ENCODE results near the gene TTLL12. TPM values are rescaled to one million over a fixed set of nuclear protein-coding genes. Genes with fewer than 3 reads are reported as not detected.

Gene TTLL12
- total RNA-seq, 4 donors from 2014 or later: 38.5 to 50.4 (median 41.9) TPM

DNA sequence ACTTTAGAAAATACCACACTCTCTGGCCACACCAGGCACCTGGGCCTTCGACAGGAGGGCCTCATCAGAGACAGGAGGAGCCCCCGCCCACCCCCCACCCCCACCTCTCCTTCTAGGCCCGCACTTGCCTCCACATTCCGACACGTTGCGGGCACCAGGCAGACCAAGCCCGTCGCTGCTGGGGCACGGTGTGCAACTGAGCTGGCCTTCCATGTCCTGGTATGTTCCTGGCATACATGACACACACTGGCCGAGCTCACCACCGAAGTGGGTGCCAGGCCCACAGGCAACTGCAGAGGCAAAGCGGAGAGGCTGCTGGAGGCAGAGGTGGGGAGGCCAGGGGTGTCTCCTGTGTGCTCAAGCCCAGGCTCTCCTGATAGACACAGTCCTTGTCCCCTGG lies 27.0 kb upstream of the TTLL12 start:
- H3K9me3 ChIP-seq: no peaks in the 10 kb centered on the region
- no peak overlapping the region for H3K4me3 ChIP-seq
- 72 to 88% methylated on average over 12 of the region's 12 CpGs for WGBS, 2 donors
- no peak overlapping the region for H3K27ac ChIP-seq
- peaks cover 0 to 27% (median 0%) of the 10 kb centered on the region in 3 donors for H3K36me3 ChIP-seq
- DNase-seq (ENCODE audit: low spot score in 2 of 2): no peak
- TF ChIP-seq EP300 (IDR thresholded peaks at IDR 0.05) (no peak), POLR2A (IDR thresholded peaks at IDR 0.05) (no peak)
- TF ChIP-seq, protein P1, sequence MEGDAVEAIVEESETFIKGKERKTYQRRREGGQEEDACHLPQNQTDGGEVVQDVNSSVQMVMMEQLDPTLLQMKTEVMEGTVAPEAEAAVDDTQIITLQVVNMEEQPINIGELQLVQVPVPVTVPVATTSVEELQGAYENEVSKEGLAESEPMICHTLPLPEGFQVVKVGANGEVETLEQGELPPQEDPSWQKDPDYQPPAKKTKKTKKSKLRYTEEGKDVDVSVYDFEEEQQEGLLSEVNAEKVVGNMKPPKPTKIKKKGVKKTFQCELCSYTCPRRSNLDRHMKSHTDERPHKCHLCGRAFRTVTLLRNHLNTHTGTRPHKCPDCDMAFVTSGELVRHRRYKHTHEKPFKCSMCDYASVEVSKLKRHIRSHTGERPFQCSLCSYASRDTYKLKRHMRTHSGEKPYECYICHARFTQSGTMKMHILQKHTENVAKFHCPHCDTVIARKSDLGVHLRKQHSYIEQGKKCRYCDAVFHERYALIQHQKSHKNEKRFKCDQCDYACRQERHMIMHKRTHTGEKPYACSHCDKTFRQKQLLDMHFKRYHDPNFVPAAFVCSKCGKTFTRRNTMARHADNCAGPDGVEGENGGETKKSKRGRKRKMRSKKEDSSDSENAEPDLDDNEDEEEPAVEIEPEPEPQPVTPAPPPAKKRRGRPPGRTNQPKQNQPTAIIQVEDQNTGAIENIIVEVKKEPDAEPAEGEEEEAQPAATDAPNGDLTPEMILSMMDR (IDR thresholded peaks at IDR 0.05): no peak
- peaks cover 0 to 10% (median 3%) of the 10 kb centered on the region in 4 donors for H3K4me1 ChIP-seq
- no peaks in the 10 kb centered on the region for H3K27me3 ChIP-seq

DNA sequence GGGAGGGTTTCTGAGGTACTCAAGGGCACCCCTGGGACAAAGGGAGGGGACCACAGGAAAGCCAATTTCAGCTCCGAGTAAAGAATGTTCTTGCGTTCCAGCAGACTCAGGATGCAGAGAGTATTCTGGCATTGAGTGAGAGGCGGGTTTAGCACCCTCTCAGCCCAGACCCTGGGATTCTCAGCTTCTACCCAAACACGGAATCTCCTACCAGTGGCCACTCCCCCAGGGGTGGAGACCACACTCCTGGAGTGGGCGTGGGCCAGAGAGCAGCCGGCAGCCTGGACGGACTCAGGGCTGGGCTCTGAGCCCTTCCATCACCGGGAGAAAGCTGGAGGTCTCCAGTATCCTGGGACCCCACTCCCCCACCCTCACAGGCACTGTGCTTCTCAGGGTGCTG lies 26.1 kb upstream of the TTLL12 start:
- 20 to 22% methylated on average over 8 of the region's 8 CpGs for WGBS, 2 donors
- TF ChIP-seq, protein P1 (IDR thresholded peaks at IDR 0.05): no peak
- Histone ChIP-seq H3K36me3 (peaks cover 0 to 26% (median 0%) of the 10 kb centered on the region in 3 donors), H3K27ac (no peak overlapping the region), H3K4me1 (peaks cover 0 to 10% (median 3%) of the 10 kb centered on the region in 4 donors), H3K4me3 (no peak overlapping the region), H3K9me3 (no peaks in the 10 kb centered on the region), H3K27me3 (no peaks in the 10 kb centered on the region)
- no peak for DNase-seq (ENCODE audit: low spot score in 2 of 2)

DNA sequence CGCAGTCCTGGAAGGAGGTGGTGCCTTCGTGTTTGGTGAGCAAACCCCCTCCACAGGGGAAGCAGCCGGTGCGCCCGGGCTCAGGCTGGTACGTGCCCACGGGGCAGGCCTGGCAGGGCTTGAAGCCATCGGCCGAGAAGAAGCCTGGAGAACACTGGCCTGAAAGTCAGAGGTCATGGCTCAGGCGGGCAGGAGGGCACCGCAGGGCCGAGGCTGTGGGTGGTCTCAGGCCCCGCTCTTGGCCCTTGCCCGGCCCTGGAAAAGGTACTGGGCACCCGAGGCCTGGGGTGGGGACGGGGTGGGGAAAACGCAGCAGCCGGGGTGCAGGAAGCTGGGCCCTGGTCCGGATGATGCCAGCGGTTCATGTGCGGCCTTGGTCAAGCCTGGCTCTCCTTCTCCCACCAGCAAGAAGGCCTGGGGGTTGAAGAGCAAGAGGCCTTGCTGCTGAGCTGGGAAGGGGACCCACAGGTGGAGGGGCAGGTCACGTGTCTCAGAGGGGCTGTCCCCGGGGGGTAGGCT lies 25.6 kb upstream of the TTLL12 start:
- no peaks in the 10 kb centered on the region for H3K9me3 ChIP-seq
- no peak for DNase-seq (ENCODE audit: low spot score in 2 of 2)
- no peaks in the 10 kb centered on the region for H3K27me3 ChIP-seq
- no peak overlapping the region for H3K27ac ChIP-seq
- H3K36me3 ChIP-seq: peaks cover 0 to 20% (median 0%) of the 10 kb centered on the region in 3 donors
- 78 to 82% methylated on average over 14 to 23 of the region's 23 CpGs for WGBS, 2 donors
- peaks cover 0 to 10% (median 3%) of the 10 kb centered on the region in 4 donors for H3K4me1 ChIP-seq
- no peak overlapping the region for H3K4me3 ChIP-seq
- TF ChIP-seq EP300 (IDR thresholded peaks at IDR 0.05) (no peak), POLR2A (IDR thresholded peaks at IDR 0.05) (no peak)
- TF ChIP-seq, protein P1 (IDR thresholded peaks at IDR 0.05): no peak

DNA sequence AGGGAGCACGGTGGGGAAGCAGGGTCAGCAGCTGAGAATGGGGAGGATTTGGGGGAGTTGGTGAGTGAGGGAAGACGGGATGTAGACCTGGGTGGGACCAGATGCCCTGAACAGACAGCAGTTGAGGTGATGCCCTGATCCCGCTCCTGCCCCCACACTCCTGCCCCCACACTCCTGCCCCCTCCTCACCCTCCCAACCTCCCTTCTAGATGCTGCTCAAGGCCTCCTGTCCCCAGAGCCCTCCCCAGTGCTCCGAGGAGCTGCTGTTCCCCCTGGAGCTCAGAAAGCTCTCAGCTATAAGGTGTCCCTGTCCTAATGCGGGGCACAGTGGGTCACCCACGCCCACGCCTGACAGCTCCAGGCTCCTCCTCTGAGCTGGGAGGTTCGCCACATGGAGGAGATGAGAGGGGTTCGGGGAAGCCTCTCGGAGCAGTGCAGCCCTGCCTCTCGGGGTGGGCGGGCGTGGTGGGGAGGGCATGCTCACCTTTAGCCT lies 25.1 kb upstream of the TTLL12 start:
- TF ChIP-seq POLR2A (IDR thresholded peaks at IDR 0.05): no peak
- no peak for TF ChIP-seq EP300 (IDR thresholded peaks at IDR 0.05)
- TF ChIP-seq, protein P1 (IDR thresholded peaks at IDR 0.05): no peak
- Histone ChIP-seq H3K4me3 (no peak overlapping the region), H3K9me3 (no peaks in the 10 kb centered on the region), H3K27me3 (no peaks in the 10 kb centered on the region), H3K36me3 (peaks cover 0 to 16% (median 0%) of the 10 kb centered on the region in 3 donors), H3K27ac (no peak overlapping the region), H3K4me1 (peaks cover 0 to 10% (median 3%) of the 10 kb centered on the region in 4 donors)
- DNase-seq (ENCODE audit: low spot score in 2 of 2): no peak
- whole genome bisulfite sequencing, 2 donors: 92% methylated on average over 13 of the region's 13 CpGs

DNA sequence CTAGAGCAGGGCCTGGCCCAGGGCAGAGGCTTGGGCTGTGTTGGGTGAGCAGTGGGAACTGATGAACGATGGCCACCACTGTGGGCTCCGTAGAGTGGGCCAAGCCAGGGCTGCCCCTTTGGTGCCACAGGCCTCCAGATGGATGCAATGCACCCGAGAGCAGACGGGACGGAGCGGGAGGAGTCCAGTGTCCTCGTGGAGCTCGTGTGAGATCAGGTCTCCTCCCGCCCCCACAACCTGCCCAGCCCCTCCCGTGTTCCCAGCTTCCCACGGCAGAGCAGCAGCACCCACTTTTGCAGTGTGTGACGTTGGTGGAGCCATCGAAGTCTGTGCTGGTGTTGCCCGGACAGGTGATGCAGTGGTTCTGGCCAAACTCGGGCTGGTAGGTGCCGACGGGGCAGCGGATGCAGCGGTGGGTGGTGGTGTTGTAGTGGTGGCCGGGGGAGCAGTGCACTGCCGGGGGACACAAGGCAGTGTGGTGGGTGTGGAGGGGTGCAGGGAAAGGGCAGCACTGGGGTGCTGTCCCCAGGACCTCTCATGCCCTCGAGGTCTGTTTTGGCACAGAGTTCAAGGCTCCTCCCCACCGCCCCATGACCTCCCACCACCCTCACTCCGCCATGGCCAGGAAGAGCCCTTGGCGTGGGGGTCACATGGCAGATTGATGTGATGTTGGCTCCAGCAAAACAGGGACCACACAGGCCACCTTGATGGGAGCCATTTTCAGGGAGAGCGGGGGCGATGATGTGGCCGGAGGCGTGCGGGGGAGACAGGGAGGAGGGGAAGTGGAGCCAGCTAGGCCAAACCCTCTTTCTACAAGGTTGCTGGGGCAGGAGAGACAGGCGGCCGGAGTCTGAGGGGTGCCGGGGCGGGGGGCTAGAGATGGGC lies 23.9 kb upstream of the TTLL12 start:
- H3K4me1 ChIP-seq: peaks cover 0 to 10% (median 3%) of the 10 kb centered on the region in 4 donors
- 90 to 91% methylated on average over 27 to 34 of the region's 34 CpGs for WGBS, 2 donors
- H3K27ac ChIP-seq: no peak overlapping the region
- TF ChIP-seq, protein P1 (IDR thresholded peaks at IDR 0.05): no peak
- TF ChIP-seq EP300 (IDR thresholded peaks at IDR 0.05) (no peak), POLR2A (IDR thresholded peaks at IDR 0.05) (no peak)
- no peaks in the 10 kb centered on the region for H3K9me3 ChIP-seq
- no peak overlapping the region for H3K4me3 ChIP-seq
- H3K27me3 ChIP-seq: no peaks in the 10 kb centered on the region
- DNase-seq (ENCODE audit: low spot score in 2 of 2): no peak
- peaks cover 0 to 16% (median 0%) of the 10 kb centered on the region in 3 donors for H3K36me3 ChIP-seq

Measured in tibial nerve (tissue), 4 donors.